CD4-positive, CD25-positive, alpha-beta regulatory T cell (primary cell): Measurements from ENCODE around the gene TULP3. TPM values are rescaled to one million over a fixed set of nuclear protein-coding genes. Genes with fewer than 3 reads are reported as not detected.

ENCODE experiments used
- ATAC-seq, 2 donors: fragments of 150-1000 bp; cut with Tn5 transposase; one replicate each; pipeline ENCODE4 v1.10.0; 2021; ENCODE audit warnings: low read depth in 2 of 2, moderate number of reproducible peaks in 2 of 2, moderate library complexity in 1 of 2
- DNase-seq, 3 donors: peaks; one replicate each; pipeline versions ENCODE4 v3.0.0 to v3.0.0-alpha.2; 2012 to 2022; ENCODE audit warnings: mixed read lengths in 1 of 3
- H3K27ac ChIP-seq: one replicate; pipeline ENCODE4 v1.7.0; 2013; ENCODE audit warnings: mild to moderate bottlenecking, low read length; ENCODE audit not compliant: insufficient read depth, poor library complexity, severe bottlenecking
- H3K27me3 ChIP-seq: one replicate; pipeline ENCODE4 v1.7.0; 2013; ENCODE audit warnings: low read length; ENCODE audit not compliant: control insufficient read depth, insufficient read depth
- H3K36me3 ChIP-seq: one replicate; pipeline ENCODE4 v1.7.0; 2013; ENCODE audit warnings: mild to moderate bottlenecking, low read length, moderate library complexity; ENCODE audit not compliant: control insufficient read depth, insufficient read depth
- H3K4me1 ChIP-seq: 2 replicates; pipeline ENCODE4 v1.7.0; 2013; ENCODE audit warnings: mild to moderate bottlenecking, low read length; ENCODE audit not compliant: insufficient read depth, control insufficient read depth, poor library complexity, severe bottlenecking
- H3K4me3 ChIP-seq: one replicate; pipeline ENCODE4 v1.7.0; 2013; ENCODE audit warnings: low read depth, mild to moderate bottlenecking, low read length, moderate library complexity
- H3K9me3 ChIP-seq, 2 experiments: 1 replicate in 1 of 2; 2 replicates in 1 of 2; pipeline ENCODE4 v1.7.0; 2013; ENCODE audit warnings: low read length in 2 of 2, mild to moderate bottlenecking in 1 of 2, moderate library complexity in 1 of 2; ENCODE audit not compliant: control insufficient read depth in 2 of 2
- H3K27ac Mint-ChIP-seq, 3 donors: one replicate each; pipeline ENCODE4 v1.8.0; 2020 to 2022; ENCODE audit warnings: mild to moderate bottlenecking in 3 of 3, mixed read lengths in 3 of 3, moderate library complexity in 2 of 3
- H3K27me3 Mint-ChIP-seq: one replicate; pipeline ENCODE4 v1.8.0; 2022; ENCODE audit warnings: mild to moderate bottlenecking, mixed read lengths
- H3K36me3 Mint-ChIP-seq: one replicate; pipeline ENCODE4 v1.8.0; 2020; ENCODE audit warnings: mixed read lengths
- H3K4me1 Mint-ChIP-seq, 4 donors: one replicate each; pipeline ENCODE4 v1.8.0; 2020 to 2022; ENCODE audit warnings: mixed read lengths in 4 of 4, mild to moderate bottlenecking in 1 of 4
- H3K4me3 Mint-ChIP-seq, 4 donors: one replicate each; pipeline ENCODE4 v1.8.0; 2020 to 2022; ENCODE audit warnings: mild to moderate bottlenecking in 4 of 4, mixed read lengths in 4 of 4, moderate library complexity in 3 of 4
- H3K9me3 Mint-ChIP-seq, 7 donors: one replicate each; pipeline ENCODE4 v1.8.0; 2020 to 2022; ENCODE audit warnings: mixed read lengths in 7 of 7, mild to moderate bottlenecking in 3 of 7, moderate library complexity in 2 of 7
- polyA plus RNA-seq, 4 donors: library from polyadenylated mRNA; unstranded; fragments of 300-500 nt; fragmentation: Illumina TruSeq; gene quantifications; one replicate each; pipeline ENCODE4 v1.2.3, GENCODE V29; 2021
- total RNA-seq: library from RNA; stranded (reverse); gene quantifications from one replicate; pipeline ENCODE4 v1.2.3, GENCODE V29; 2022

Gene TULP3
- total and polyA plus RNA-seq, 5 donors from 2014 or later, result 2.4 to 7.7 (median 5.7) TPM

DNA sequence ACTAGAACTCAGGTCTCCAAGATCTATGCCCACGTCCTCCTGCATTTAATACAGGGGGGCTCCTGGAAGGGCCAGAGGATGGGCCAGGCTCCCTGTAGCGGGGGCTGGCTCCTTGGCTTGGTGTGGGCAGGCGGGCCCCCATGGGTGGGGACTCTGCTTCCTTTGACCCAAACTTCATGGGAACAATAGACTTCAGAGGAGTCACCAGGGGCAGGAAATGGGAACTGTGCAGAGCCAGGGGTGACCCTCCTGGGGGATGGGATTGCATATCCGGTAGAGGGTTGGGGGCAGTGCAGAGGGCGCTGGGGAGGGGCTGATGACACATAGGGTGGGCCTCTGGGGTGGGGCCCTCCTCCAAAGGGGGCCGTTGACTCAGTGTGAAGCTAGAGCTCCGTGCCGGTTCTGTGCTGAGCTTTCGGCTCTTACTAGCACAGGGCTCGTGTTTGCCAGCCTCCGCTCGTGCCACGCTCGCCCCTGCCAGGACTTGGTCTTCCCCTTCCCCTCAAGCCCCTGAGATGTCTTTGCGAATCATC is 73.1 kb downstream of the TULP3 start:
- Histone ChIP-seq H3K9me3 (no peaks in the 10 kb centered on the region), H3K4me3 (no peak overlapping the region), H3K4me1 (peaks cover 13% of the 10 kb centered on the region), H3K27me3 (peaks cover 16% of the 10 kb centered on the region), H3K27ac (no peak overlapping the region), H3K36me3 (no peaks in the 10 kb centered on the region)
- ATAC-seq (no peak), DNase-seq (no peak)
- no peak overlapping the region for H3K27ac Mint-ChIP-seq
- peaks cover 0 to 1% (median 0%) of the 10 kb centered on the region in 7 donors for H3K9me3 Mint-ChIP-seq
- H3K4me1 Mint-ChIP-seq, result peaks cover 0 to 13% (median 7%) of the 10 kb centered on the region in 4 donors
- H3K27me3 Mint-ChIP-seq, result peaks cover 24% of the 10 kb centered on the region
- H3K4me3 Mint-ChIP-seq, result no peak overlapping the region
- H3K36me3 Mint-ChIP-seq, result no peaks in the 10 kb centered on the region

DNA sequence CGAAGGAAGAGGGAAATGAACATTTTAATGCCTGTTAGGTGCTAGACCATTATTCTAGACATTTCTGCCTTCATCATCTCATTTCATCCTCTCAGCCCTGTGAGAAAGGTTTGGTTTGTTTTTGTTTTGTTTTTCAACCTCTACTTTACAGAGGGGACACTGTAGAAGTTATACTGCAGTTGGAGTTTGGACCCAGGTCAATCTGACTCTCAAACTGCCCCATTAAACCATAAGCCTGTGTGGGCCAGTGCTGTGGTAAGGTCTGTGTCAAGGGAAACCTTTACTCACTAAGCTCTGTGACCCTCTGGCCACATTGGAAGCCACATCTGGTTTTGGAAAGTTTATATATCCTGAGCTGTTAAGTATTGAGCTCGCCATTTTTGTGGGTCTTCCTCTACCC is 77.0 kb downstream of the TULP3 start:
- Mint-ChIP-seq H3K27me3 (peaks cover 5% of the 10 kb centered on the region), H3K4me1 (no peaks in the 10 kb centered on the region), H3K36me3 (no peaks in the 10 kb centered on the region), H3K4me3 (no peak overlapping the region), H3K27ac (no peak overlapping the region), H3K9me3 (peaks cover 0 to 1% (median 0%) of the 10 kb centered on the region in 7 donors)
- DNase-seq (no peak), ATAC-seq (no peak)
- no peaks in the 10 kb centered on the region for H3K36me3 ChIP-seq
- H3K4me3 ChIP-seq, result no peak overlapping the region
- no peaks in the 10 kb centered on the region for H3K4me1 ChIP-seq
- no peak overlapping the region for H3K27ac ChIP-seq
- no peaks in the 10 kb centered on the region for H3K27me3 ChIP-seq
- no peaks in the 10 kb centered on the region for H3K9me3 ChIP-seq

DNA sequence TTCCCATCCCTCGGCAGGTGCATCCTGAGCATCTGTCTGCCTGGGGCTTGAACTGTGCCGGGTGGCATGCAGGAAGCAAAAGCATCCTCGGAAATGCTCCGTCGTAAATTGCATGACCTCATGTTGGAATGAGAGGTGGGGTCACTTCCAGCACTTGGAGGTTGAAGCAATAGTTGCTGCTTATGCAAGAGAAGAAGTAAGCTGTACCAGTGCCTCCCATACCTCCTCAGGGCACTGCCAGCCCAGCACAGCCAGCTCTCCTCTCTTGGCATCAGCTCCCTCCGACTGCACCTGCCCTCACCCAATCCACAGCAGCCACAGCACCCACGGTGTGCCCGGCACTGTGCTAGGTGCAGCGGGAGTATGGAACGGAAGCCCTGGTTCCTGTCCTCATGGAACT is 80.1 kb downstream of the TULP3 start:
- no peaks in the 10 kb centered on the region for H3K36me3 Mint-ChIP-seq
- Histone ChIP-seq H3K9me3 (no peaks in the 10 kb centered on the region), H3K27ac (no peak overlapping the region), H3K36me3 (no peaks in the 10 kb centered on the region), H3K4me3 (no peak overlapping the region), H3K4me1 (no peaks in the 10 kb centered on the region), H3K27me3 (no peaks in the 10 kb centered on the region)
- DNase-seq (no peak), ATAC-seq (no peak)
- H3K4me3 Mint-ChIP-seq, result no peak overlapping the region
- no peaks in the 10 kb centered on the region for H3K9me3 Mint-ChIP-seq
- no peak overlapping the region for H3K27ac Mint-ChIP-seq
- no peaks in the 10 kb centered on the region for H3K4me1 Mint-ChIP-seq
- H3K27me3 Mint-ChIP-seq, result peaks cover 4% of the 10 kb centered on the region

DNA sequence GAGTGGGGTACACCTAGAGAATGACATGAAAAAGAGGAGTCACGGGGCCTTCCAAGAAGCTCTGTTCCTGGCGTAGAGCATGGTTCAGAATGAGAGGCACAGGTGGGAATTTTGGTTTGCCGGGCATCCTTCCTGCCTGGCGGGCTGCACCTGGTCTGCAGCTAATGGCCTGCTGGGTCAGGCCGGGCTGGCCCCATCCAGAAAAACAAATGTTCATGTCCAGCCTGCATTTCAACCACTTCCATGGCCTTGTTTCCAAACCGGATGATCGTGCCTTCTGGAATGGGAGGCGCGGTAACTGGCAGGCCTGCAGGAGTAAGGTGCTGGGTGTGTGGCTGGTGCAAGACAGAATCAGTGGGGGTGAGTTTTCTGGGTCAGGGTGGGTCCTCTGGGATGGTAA is 82.9 kb downstream of the TULP3 start:
- DNase-seq (no peak), ATAC-seq (no peak)
- Histone ChIP-seq H3K4me1 (no peaks in the 10 kb centered on the region), H3K36me3 (no peaks in the 10 kb centered on the region), H3K27me3 (no peaks in the 10 kb centered on the region), H3K9me3 (no peaks in the 10 kb centered on the region), H3K27ac (no peak overlapping the region), H3K4me3 (no peak overlapping the region)
- H3K27me3 Mint-ChIP-seq, result peaks cover 4% of the 10 kb centered on the region
- H3K36me3 Mint-ChIP-seq, result no peaks in the 10 kb centered on the region
- H3K9me3 Mint-ChIP-seq, result no peaks in the 10 kb centered on the region
- H3K27ac Mint-ChIP-seq, result no peak overlapping the region
- H3K4me1 Mint-ChIP-seq, result no peaks in the 10 kb centered on the region
- no peak overlapping the region for H3K4me3 Mint-ChIP-seq

DNA sequence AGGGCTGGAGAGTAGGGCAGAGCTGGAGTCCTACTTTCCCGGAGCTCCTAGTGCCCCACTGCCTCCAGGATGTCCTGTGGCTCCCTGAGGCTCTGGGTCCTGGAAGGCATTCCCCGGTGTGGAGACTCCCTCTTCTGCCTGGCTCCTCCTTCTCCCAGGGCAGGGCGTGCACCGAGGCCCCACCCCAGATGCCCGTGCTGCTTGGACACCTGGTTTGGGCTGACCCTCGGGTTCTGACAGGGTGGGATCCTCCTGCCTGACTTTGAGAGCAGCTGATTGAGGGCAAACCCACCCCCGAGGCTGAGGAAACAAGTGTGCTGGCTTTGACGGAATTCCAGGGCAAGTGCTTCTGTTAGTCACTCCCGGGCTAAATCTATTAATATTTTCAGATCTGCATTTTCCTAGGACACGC is 83.9 kb downstream of the TULP3 start:
- H3K4me3 ChIP-seq, result no peak overlapping the region
- H3K9me3 ChIP-seq, result no peaks in the 10 kb centered on the region
- H3K27ac ChIP-seq, result no peak overlapping the region
- no peaks in the 10 kb centered on the region for H3K4me1 Mint-ChIP-seq
- no peaks in the 10 kb centered on the region for H3K27me3 ChIP-seq
- DNase-seq (no peak), ATAC-seq (no peak)
- no peak overlapping the region for H3K27ac Mint-ChIP-seq
- H3K4me3 Mint-ChIP-seq, result no peak overlapping the region
- H3K4me1 ChIP-seq, result no peaks in the 10 kb centered on the region
- H3K9me3 Mint-ChIP-seq, result no peaks in the 10 kb centered on the region
- H3K27me3 Mint-ChIP-seq, result peaks cover 4% of the 10 kb centered on the region
- no peaks in the 10 kb centered on the region for H3K36me3 ChIP-seq
- H3K36me3 Mint-ChIP-seq, result no peaks in the 10 kb centered on the region

DNA sequence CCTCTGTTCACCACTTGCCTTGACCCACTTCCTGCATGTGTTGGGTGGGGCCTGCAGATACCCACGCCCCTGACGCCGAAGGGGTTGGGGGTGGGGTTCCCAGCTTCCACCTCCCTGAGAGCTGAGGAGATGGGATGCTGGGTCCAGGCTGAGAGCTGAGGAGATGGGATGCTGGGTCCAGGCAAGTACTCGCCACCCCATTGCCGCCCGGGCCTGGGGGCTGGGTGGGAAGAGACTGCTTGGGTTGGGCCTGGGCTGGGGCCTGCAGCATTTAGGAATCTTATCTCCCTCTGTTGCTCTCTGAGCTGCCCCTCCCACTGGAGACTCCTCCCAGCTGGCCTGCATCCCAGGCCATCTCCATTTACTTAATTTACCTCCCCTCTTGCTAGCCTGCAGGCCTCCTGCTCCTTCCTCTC is 85.9 kb downstream of the TULP3 start:
- H3K27me3 Mint-ChIP-seq, result peaks cover 7% of the 10 kb centered on the region
- Histone ChIP-seq H3K27ac (no peak overlapping the region), H3K36me3 (no peaks in the 10 kb centered on the region), H3K9me3 (no peaks in the 10 kb centered on the region), H3K27me3 (no peaks in the 10 kb centered on the region), H3K4me1 (no peaks in the 10 kb centered on the region), H3K4me3 (no peak overlapping the region)
- ATAC-seq (no peak), DNase-seq (no peak)
- H3K36me3 Mint-ChIP-seq, result no peaks in the 10 kb centered on the region
- H3K9me3 Mint-ChIP-seq, result no peaks in the 10 kb centered on the region
- H3K27ac Mint-ChIP-seq, result no peak overlapping the region
- no peaks in the 10 kb centered on the region for H3K4me1 Mint-ChIP-seq
- no peak overlapping the region for H3K4me3 Mint-ChIP-seq

DNA sequence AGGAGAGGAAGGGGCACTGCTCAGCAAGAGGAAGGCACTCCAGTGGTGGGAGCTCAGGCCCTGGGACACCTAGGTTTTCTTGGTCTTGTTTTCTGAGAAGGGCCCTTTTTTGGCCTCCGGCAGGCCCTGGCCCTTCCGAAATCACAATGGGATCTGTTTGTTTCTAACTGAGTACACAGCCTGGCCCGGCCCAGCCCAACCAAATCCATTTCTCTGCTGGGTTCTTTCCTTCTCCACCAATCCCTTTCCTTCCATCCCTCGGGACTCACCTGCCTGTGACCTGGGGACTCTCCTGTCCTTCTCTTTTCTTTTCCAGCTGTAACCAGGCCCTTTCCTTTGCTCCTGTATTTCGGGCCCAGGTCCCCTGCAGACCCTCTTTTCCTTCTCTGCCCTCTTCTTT is 87.1 kb downstream of the TULP3 start:
- Mint-ChIP-seq H3K27me3 (peaks cover 7% of the 10 kb centered on the region), H3K27ac (no peak overlapping the region), H3K4me3 (no peak overlapping the region), H3K4me1 (no peaks in the 10 kb centered on the region), H3K9me3 (no peaks in the 10 kb centered on the region), H3K36me3 (no peaks in the 10 kb centered on the region)
- Histone ChIP-seq H3K36me3 (no peaks in the 10 kb centered on the region), H3K27ac (no peak overlapping the region), H3K9me3 (no peaks in the 10 kb centered on the region), H3K4me1 (no peaks in the 10 kb centered on the region), H3K4me3 (no peak overlapping the region), H3K27me3 (no peaks in the 10 kb centered on the region)
- DNase-seq (no peak), ATAC-seq (no peak)

DNA sequence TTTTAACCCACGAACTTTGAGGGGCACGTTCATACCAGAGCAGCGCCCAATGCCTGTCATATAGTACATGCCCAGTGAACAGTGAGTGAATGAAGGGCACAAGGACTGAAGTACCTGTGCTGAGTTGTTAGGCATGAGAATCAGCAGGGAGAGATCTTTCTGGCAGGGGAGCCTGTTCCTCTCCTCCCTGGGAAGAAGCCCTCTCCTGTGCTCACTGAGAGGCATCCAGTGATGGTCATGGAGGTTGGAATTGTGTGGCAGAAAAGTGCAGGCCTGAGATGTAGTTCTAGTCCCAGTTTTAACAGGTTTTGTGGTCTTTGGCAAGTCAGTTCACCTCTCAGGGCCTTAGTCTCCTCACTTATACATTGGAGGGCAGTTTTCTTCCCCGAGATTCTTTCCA is 89.1 kb downstream of the TULP3 start:
- no peaks in the 10 kb centered on the region for H3K27me3 ChIP-seq
- H3K9me3 ChIP-seq, result no peaks in the 10 kb centered on the region
- H3K36me3 Mint-ChIP-seq, result no peaks in the 10 kb centered on the region
- no peak overlapping the region for H3K4me3 Mint-ChIP-seq
- H3K27ac ChIP-seq, result no peak overlapping the region
- no peaks in the 10 kb centered on the region for H3K36me3 ChIP-seq
- H3K4me3 ChIP-seq, result no peak overlapping the region
- no peaks in the 10 kb centered on the region for H3K4me1 ChIP-seq
- ATAC-seq, result no peak
- peaks cover 4% of the 10 kb centered on the region for H3K27me3 Mint-ChIP-seq
- peaks cover 0 to 2% (median 0%) of the 10 kb centered on the region in 4 donors for H3K4me1 Mint-ChIP-seq
- no peak overlapping the region for H3K27ac Mint-ChIP-seq
- no peaks in the 10 kb centered on the region for H3K9me3 Mint-ChIP-seq
- no peak for DNase-seq
